Uterus (tissue), 4 donors: ENCODE data around the gene NFXL1. TPM values are rescaled to one million over a fixed set of nuclear protein-coding genes. Genes with fewer than 3 reads are reported as not detected.
A peak's percentile ranks its signal among the peaks of the same experiment; 100 is the strongest.

ENCODE experiments used
- DNase-seq, 2 donors: peaks; one replicate each; pipeline ENCODE4 v3.0.0-alpha.2; 2019 to 2020
- H3K27ac ChIP-seq, 2 donors: fragments of 200-600 bp; sonication (generic); 1 replicate in 1 of 2; 2 replicates in 1 of 2; pipeline ENCODE4 v1.5.1; 2016 to 2018
- H3K27me3 ChIP-seq, 2 donors: fragments of 200-600 bp; sonication (generic); one replicate each; pipeline ENCODE4 v1.5.1; 2018 to 2019; ENCODE audit warnings: control low read depth in 1 of 2
- H3K36me3 ChIP-seq, 2 donors: fragments of 200-600 bp; sonication (generic); one replicate each; pipeline ENCODE4 v1.5.1; 2019; ENCODE audit warnings: control low read depth in 1 of 2
- H3K4me1 ChIP-seq, 2 donors: fragments of 200-600 bp; sonication (generic); one replicate each; pipeline ENCODE4 v1.5.1; 2018 to 2019; ENCODE audit warnings: control low read depth in 1 of 2
- H3K4me3 ChIP-seq, 2 donors: fragments of 200-600 bp; sonication (generic); 1 replicate in 1 of 2; 2 replicates in 1 of 2; pipeline ENCODE4 v1.5.1; 2018 to 2019; ENCODE audit warnings: mild to moderate bottlenecking in 1 of 2
- H3K9me3 ChIP-seq, 2 donors: fragments of 200-600 bp; sonication (generic); one replicate each; pipeline ENCODE4 v1.5.1; 2019; ENCODE audit warnings: control low read depth in 1 of 2
- POLR2A ChIP-seq, 2 donors: fragments of 450-650 bp; IDR thresholded peaks; one replicate each; pipeline ENCODE4 v1.6.1; 2016; ENCODE audit warnings: antibody characterized with exemption in 2 of 2, mild to moderate bottlenecking in 1 of 2, moderate library complexity in 1 of 2
- intact Hi-C: fragments of 100-400 bp; cut with DNase I; formaldehyde crosslinking; loops from one replicate; pipeline ENCODE4 v1.15.1; 2023; ENCODE audit warnings: low total_unique reads
- total RNA-seq, 4 donors: library from RNA; depleted of rRNA in 3 of 4; stranded (reverse); fragments of >200 nt in 3 of 4; gene quantifications; one replicate each; pipeline versions ENCODE4 v1.1.0 to v1.2.4, GENCODE V29; 2014 to 2023
- TF ChIP-seq, protein P1 (sequence below), 4 experiments: fragments of 200-600 bp in 2 of 4; fragments of 450-650 bp in 2 of 4; sonication (generic) in 2 of 4; IDR thresholded peaks; one replicate each; pipeline ENCODE4 v1.5.1; 2016 to 2019; ENCODE audit warnings: antibody characterized with exemption in 4 of 4, mild to moderate bottlenecking in 2 of 4, moderate library complexity in 1 of 4
- donor health status: DM: yes; HTN: yes; CAD: no.

The NFXL1 gene
- total RNA-seq = 10 to 100 TPM in 3 of 4 donors, 1 to 10 TPM in 1; 5.9 to 24.9 (median 19.6) TPM

DNA sequence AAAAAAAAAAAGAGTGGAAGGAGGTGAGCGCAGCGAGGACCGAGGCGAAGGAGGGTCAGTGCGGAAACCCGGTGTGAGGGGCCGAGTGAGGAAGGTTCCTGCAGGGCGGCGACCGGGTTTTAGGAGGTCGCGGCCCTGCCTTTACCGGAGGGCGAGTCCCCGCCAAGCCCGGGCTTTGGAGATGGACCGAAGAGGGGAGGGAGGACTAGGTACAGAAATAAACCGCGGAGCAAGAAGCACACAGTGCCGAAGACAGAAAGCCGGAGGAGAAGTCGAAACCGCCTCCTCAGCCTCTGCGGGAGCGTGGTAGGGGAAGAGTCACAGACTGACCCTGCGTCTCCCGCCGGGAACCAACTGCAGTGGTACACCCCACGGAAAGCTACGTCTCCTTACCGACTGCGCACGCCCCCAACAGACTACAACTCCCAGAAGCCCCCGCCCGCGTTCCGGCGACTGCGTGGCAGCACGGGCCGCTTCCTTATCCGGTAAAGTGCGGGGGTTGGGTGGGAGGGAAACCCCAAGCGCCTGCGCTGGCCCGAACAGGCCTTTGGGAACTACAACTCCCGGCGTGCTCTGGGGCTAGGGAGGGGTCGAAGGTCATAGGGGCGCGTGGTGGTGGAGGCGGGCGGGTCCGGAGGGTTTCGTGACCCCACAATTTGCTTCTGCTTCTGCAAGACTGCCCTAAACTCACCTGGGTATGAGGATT is at the start of gene NFXL1:
TSS of gene NFXL1 (minus strand) at position 364 of the 706 bp plus-strand sequence. CDS start 380 bp downstream, outside the sequence.
- intact Hi-C loops = no loop called here
- TF ChIP-seq, protein P1, sequence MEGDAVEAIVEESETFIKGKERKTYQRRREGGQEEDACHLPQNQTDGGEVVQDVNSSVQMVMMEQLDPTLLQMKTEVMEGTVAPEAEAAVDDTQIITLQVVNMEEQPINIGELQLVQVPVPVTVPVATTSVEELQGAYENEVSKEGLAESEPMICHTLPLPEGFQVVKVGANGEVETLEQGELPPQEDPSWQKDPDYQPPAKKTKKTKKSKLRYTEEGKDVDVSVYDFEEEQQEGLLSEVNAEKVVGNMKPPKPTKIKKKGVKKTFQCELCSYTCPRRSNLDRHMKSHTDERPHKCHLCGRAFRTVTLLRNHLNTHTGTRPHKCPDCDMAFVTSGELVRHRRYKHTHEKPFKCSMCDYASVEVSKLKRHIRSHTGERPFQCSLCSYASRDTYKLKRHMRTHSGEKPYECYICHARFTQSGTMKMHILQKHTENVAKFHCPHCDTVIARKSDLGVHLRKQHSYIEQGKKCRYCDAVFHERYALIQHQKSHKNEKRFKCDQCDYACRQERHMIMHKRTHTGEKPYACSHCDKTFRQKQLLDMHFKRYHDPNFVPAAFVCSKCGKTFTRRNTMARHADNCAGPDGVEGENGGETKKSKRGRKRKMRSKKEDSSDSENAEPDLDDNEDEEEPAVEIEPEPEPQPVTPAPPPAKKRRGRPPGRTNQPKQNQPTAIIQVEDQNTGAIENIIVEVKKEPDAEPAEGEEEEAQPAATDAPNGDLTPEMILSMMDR (IDR thresholded peaks at IDR 0.05) = no peak
- peak; percentile 67 to 80 for TF ChIP-seq POLR2A (IDR thresholded peaks at IDR 0.05)

DNA sequence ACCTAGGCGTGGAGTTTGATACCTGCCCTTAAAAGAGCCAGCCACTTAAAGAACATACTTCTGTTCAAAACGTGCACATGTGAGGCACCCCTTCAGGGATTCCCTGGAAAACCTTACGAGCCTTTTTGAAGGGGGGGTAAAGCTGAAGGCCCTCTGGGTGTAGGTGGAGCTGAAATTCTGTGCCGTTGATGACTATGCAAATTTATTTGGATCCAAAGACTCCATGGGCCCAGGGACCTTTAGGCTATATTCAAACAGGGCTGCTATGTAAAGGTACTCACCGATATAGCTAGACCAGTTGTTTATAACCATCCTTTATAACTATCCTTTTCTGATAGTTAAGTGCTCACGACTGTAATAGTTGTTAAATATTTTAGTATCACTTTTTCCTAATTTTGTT is 40.3 kb upstream of the NFXL1 start:
- no peak overlapping the region for H3K4me3 ChIP-seq
- no peak for DNase-seq
- TF ChIP-seq, protein P1 (IDR thresholded peaks at IDR 0.05) = no peak
- no peak for TF ChIP-seq POLR2A (IDR thresholded peaks at IDR 0.05)
- no peak overlapping the region for H3K27ac ChIP-seq
- no peaks in the 10 kb centered on the region for H3K36me3 ChIP-seq
- no peaks in the 10 kb centered on the region for H3K9me3 ChIP-seq
- H3K4me1 ChIP-seq = no peaks in the 10 kb centered on the region
- H3K27me3 ChIP-seq = no peaks in the 10 kb centered on the region
- intact Hi-C loops = no loop called here

More for the DNA sequence above, at the start of gene NFXL1:
- peak within 1 kb of the TSS; percentile 70 to 77 for H3K27ac ChIP-seq
- peak; percentile 96 to 97 for DNase-seq
- H3K9me3 ChIP-seq = no peaks in the 10 kb centered on the region
- H3K4me3 ChIP-seq = peak within 1 kb of the TSS; percentile 67 to 76
- H3K27me3 ChIP-seq = no peaks in the 10 kb centered on the region
- H3K36me3 ChIP-seq = no peaks in the 10 kb centered on the region
- H3K4me1 ChIP-seq = no peaks in the 10 kb centered on the region

DNA sequence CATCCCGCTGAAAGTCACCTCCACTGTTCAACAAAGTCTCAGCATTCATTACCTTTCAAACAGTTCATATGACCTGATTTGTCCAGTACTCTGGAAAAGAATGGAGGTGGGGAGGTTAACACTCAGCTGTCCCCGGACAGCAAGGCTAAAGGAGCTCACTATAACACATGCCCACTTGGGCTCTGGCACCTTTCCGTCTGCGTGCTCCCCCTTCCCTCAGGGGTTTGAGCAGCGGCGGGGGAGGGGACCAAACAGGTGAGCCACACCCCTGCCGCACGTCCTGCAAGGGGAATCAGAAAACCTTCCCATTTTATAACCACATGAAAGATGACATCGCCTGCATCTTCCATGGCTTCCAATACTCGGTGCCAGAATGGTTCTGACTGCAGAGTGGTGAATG is 39.9 kb upstream of the NFXL1 start:
- no peak overlapping the region for H3K4me3 ChIP-seq
- intact Hi-C loops = no loop called here
- H3K36me3 ChIP-seq = no peaks in the 10 kb centered on the region
- no peaks in the 10 kb centered on the region for H3K4me1 ChIP-seq
- TF ChIP-seq, protein P1 (IDR thresholded peaks at IDR 0.05) = no peak
- TF ChIP-seq POLR2A (IDR thresholded peaks at IDR 0.05) = no peak
- H3K9me3 ChIP-seq = no peaks in the 10 kb centered on the region
- H3K27me3 ChIP-seq = no peaks in the 10 kb centered on the region
- no peak for DNase-seq
- no peak overlapping the region for H3K27ac ChIP-seq

DNA sequence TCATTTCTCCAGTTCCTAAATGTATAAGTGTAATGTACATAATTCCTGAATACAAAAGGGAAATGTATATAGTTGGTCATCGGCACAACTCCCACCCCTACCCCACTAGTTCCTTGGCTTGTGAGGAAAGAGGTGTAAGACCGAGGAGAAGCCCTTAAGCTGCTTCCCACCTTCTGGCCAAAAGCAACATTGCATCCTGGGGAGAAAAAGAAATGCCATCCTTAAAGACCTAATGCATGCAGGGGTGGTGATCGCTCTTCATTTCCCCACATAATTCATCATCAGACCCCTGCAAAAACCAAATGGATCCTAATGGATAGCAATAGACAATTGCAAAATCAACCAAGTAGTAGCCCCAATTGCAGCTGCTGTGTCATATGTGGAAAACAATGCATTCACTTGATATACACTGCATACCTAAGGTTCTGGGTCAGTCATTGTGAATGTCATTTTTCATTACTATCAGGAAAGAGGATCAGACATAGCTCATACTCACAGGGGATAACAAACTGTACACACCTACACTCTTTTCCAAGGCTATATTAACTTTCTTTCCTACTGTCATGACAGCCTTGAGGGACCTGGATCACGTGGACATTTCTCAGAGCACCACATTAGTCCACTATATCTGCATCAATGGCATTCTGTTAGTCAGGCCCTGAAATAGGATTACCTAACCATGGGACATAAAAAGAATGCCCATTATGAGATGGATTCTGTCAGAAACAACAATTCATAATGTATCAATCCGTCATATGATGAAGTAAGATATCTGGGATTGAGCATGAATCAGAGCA is 31.7 kb upstream of the NFXL1 start:
- Histone ChIP-seq H3K27ac (no peak overlapping the region), H3K27me3 (no peaks in the 10 kb centered on the region), H3K4me1 (no peaks in the 10 kb centered on the region), H3K4me3 (no peak overlapping the region), H3K9me3 (no peaks in the 10 kb centered on the region), H3K36me3 (no peaks in the 10 kb centered on the region)
- intact Hi-C loops = no loop called here
- no peak for DNase-seq
- TF ChIP-seq, protein P1 (IDR thresholded peaks at IDR 0.05) = no peak
- no peak for TF ChIP-seq POLR2A (IDR thresholded peaks at IDR 0.05)
